Activated CD4-positive, alpha-beta T cell treated with anti-CD3 and anti-CD28 coated beads, Interleukin-2, amount 10 ng/mL, durations not matched to agents 7 days and 5 days (primary cell): ENCODE data around the gene FOXL3. TPM values are rescaled to one million over a fixed set of nuclear protein-coding genes. Genes with fewer than 3 reads are reported as not detected.

ENCODE experiments used
- CTCF ChIA-PET: fragments of 350-600 bp; sonication (Branson Sonifier 250); formaldehyde crosslinking; loops from one replicate; lab custom pipeline; 2021; ENCODE audit warnings: antibody characterized with exemption; lab: Charles Lee
- POLR2A ChIA-PET: fragments of 350-600 bp; sonication (Branson Sonifier 250); formaldehyde crosslinking; loops from one replicate; lab custom pipeline; 2021; ENCODE audit warnings: antibody characterized with exemption; lab: Charles Lee
- DNase-seq: peaks from one replicate; pipeline ENCODE4 v3.0.0-alpha.2; 2020
- H3K27ac Mint-ChIP-seq: one replicate; pipeline ENCODE4 v1.8.0; 2021; ENCODE audit warnings: mild to moderate bottlenecking, moderate library complexity, mixed read lengths
- H3K27me3 Mint-ChIP-seq: one replicate; pipeline ENCODE4 v1.8.0; 2021; ENCODE audit warnings: mixed read lengths
- H3K36me3 Mint-ChIP-seq: one replicate; pipeline ENCODE4 v1.8.0; 2021; ENCODE audit warnings: low read depth, mixed read lengths
- H3K4me1 Mint-ChIP-seq: one replicate; pipeline ENCODE4 v1.8.0; 2021; ENCODE audit warnings: mixed read lengths
- H3K4me3 Mint-ChIP-seq: one replicate; pipeline ENCODE4 v1.8.0; 2021; ENCODE audit warnings: mild to moderate bottlenecking, moderate library complexity, mixed read lengths
- H3K9me3 Mint-ChIP-seq: one replicate; pipeline ENCODE4 v1.8.0; 2021; ENCODE audit warnings: mixed read lengths
- total RNA-seq, 2 experiments: library from RNA; stranded (reverse); gene quantifications; one replicate each; pipeline ENCODE4 v1.2.3, GENCODE V29; 2021

Gene FOXL3
- total RNA-seq, 2 experiments from 2014 or later: not detected

GRCh38 chr7:265192-265997 lies 24.6 kb upstream of the FOXL3 start:
- peaks cover 5% of the 10 kb centered on the region for H3K9me3 Mint-ChIP-seq
- H3K4me3 Mint-ChIP-seq: no peak overlapping the region
- ChIA-PET POLR2A (no interaction called here), CTCF (interaction anchor here (1.4 to 2.9 kb wide), 3 partner anchors 9 to 360 kb away, joined by 3 to 14 read pairs (median 4); no protein-coding TSS in a partner anchor)
- peaks cover 6% of the 10 kb centered on the region for H3K36me3 Mint-ChIP-seq
- no peak overlapping the region for H3K27ac Mint-ChIP-seq
- H3K27me3 Mint-ChIP-seq: no peaks in the 10 kb centered on the region
- no peaks in the 10 kb centered on the region for H3K4me1 Mint-ChIP-seq
- no peak for DNase-seq

DNA sequence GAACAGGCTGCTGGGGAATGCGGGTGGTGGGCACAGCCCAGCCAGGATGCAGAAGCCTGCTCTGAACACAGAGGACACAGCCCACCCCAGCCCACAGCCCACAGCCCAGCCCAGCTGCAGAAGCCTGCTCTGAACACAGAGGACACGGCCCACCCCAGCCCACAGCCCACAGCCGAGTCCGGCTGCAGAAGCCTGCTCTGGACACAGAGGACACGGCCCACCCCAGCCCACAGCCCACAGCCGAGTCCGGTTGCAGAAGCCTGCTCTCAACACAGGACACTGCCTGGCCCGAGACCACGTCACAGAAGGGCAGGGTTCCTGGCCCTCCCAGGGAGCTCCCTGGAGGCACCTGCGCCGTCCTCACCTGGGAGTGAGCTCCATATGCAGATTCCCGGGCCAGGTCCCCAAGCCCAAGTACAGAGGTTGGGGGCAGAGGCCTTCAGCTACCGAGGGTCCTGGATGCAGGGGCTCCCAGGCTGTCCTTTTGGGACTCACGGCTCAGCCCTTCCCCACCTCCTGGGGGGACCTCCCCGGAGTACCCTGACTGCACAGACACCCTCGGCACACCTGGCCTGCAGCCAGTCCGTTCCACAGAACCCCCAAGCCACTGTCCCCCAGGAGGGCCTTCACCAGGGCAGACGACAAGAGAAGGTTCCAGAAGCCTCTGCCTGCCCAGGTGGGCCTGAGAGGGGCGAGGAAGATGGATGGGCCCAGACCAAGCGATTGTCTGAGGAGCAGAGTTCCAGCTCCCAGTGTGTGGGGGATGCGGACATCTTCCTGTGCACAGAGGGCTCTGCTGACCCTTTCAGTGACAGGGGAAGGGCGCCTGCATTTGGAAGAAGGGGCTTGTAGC lies 23.7 kb upstream of the FOXL3 start:
- Mint-ChIP-seq H3K27ac (no peak overlapping the region), H3K27me3 (no peaks in the 10 kb centered on the region), H3K4me1 (no peaks in the 10 kb centered on the region), H3K36me3 (peaks cover 6% of the 10 kb centered on the region), H3K4me3 (no peak overlapping the region), H3K9me3 (peaks cover 5% of the 10 kb centered on the region)
- ChIA-PET POLR2A (no interaction called here), CTCF (interaction anchor here (1.1 to 2.9 kb wide), 2 partner anchors 8 to 508 kb away, joined by 3 to 14 read pairs; no protein-coding TSS in a partner anchor)
- DNase-seq: no peak

DNA sequence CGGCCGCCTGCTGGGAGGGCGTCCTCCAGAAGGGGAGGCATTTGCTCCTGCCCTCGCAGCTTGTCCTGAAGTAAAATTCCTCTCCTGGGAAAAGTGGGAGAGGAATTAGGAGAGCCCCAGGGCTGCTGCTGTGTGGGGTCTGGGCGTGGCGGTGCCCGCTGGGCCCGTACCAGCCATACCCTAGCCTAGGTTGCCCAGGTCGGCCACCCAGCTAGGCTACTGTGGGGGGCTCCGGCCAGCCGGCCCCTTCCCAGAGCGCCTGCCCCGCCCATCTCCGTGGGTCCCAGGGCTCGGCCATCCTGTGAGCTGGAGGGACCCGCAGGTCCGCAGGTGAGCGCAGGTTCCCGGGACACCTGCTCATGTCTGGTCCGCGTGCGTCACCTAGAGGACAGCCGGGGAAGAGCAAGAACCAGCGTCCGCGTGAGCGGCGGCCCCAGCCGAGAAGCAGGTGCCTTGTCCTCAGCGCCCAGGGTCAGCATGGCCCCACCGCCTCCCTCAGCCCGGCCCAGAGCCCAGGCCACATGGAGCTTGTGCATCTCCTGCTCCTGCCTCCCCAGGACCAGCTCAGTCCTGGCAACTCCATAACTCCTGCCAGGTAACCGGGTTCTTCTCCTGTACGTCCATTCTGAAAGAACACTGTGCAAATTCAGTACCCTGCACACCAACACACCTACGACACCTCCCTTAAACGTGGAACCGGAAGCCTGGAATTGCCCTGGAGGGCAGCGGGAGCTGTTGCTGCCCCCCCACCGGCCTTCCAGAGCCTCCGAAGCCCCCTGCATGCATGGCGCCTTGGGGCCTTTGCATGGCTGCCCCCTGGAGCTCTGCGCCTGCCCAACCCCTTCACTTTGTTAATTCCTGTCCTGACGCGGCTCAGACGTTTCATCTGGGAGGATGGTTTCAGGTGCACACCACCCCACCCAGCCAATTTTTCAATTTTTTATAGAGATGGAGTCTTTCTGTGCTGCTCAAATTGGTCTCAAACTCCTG lies 22.8 kb upstream of the FOXL3 start:
- Mint-ChIP-seq H3K4me3 (no peak overlapping the region), H3K36me3 (peaks cover 4% of the 10 kb centered on the region), H3K4me1 (no peaks in the 10 kb centered on the region), H3K9me3 (peaks cover under 1% of the 10 kb centered on the region), H3K27ac (no peak overlapping the region), H3K27me3 (no peaks in the 10 kb centered on the region)
- ChIA-PET POLR2A (no interaction called here), CTCF (interaction anchor here (1.1 kb wide), 1 partner anchor 507 kb away, joined by 3 read pairs; no protein-coding TSS in a partner anchor)
- DNase-seq: no peak

- H3K27me3 Mint-ChIP-seq: no peaks in the 10 kb centered on the region
- no peaks in the 10 kb centered on the region for H3K4me1 Mint-ChIP-seq
- no peak overlapping the region for H3K27ac Mint-ChIP-seq
- no peak overlapping the region for H3K4me3 Mint-ChIP-seq
- DNase-seq: no peak
- CTCF ChIA-PET: no interaction called here
- H3K9me3 Mint-ChIP-seq: peaks cover 4% of the 10 kb centered on the region
- H3K36me3 Mint-ChIP-seq: no peaks in the 10 kb centered on the region
- POLR2A ChIA-PET: no interaction called here
Measured at GRCh38 chr7:268991-269390, 21.0 kb upstream of the FOXL3 start.

DNA sequence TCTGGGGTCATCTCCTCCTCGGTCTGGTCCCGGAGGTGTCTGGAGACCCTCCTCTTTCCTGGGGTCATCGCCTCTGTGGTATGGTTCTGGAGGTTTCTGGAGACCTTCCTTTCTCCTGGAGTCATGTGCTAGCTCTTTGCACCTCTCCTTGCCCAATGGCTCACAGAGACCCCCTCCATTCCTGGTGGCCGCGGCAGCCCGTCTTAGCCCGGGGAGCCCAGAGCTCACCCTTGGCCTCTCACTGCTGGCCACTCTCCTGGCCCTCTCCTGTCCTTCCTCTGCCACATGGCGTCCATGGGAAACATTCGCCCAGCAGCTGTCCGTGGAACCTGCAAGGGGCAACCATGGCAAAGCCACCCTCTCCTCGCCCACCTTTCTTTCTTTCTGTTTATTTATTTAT lies 20.2 kb upstream of the FOXL3 start:
- H3K27ac Mint-ChIP-seq: no peak overlapping the region
- peaks cover 7% of the 10 kb centered on the region for H3K9me3 Mint-ChIP-seq
- no peaks in the 10 kb centered on the region for H3K4me1 Mint-ChIP-seq
- CTCF ChIA-PET: no interaction called here
- no peak for DNase-seq
- H3K36me3 Mint-ChIP-seq: no peaks in the 10 kb centered on the region
- POLR2A ChIA-PET: no interaction called here
- no peaks in the 10 kb centered on the region for H3K27me3 Mint-ChIP-seq
- H3K4me3 Mint-ChIP-seq: no peak overlapping the region

DNA sequence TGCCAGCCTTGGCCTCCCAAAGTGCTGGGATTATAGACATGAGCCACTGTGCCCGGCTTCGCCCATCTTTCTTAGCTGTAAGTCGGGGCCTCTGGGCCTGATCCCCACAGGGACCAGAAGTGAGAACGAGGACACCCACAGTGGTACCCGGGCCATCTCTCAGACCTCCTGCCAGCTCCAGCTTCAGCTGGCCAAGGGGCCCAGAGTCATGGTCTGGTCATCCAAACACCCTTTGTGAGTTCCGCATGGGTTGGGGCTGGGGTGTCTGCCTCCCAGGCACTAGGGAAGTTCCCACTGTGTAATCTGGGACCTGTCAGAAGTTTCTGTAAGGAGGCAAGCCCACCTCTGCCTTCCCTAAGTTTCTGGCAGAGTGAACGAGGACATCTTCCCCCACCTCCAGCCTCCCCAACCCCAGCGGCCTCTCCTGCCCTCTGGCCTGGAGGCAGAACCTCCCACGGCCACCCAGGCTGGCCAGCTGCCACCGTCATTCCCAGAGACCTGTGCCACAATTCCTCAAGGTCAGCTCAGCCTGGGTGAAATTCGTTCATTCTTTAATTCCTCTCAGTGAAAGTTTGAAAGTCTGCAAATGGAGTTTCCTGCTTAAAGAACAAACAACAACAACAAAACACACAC lies 19.5 kb upstream of the FOXL3 start:
- Mint-ChIP-seq H3K27me3 (no peaks in the 10 kb centered on the region), H3K4me1 (no peaks in the 10 kb centered on the region)
- CTCF ChIA-PET: no interaction called here

DNA sequence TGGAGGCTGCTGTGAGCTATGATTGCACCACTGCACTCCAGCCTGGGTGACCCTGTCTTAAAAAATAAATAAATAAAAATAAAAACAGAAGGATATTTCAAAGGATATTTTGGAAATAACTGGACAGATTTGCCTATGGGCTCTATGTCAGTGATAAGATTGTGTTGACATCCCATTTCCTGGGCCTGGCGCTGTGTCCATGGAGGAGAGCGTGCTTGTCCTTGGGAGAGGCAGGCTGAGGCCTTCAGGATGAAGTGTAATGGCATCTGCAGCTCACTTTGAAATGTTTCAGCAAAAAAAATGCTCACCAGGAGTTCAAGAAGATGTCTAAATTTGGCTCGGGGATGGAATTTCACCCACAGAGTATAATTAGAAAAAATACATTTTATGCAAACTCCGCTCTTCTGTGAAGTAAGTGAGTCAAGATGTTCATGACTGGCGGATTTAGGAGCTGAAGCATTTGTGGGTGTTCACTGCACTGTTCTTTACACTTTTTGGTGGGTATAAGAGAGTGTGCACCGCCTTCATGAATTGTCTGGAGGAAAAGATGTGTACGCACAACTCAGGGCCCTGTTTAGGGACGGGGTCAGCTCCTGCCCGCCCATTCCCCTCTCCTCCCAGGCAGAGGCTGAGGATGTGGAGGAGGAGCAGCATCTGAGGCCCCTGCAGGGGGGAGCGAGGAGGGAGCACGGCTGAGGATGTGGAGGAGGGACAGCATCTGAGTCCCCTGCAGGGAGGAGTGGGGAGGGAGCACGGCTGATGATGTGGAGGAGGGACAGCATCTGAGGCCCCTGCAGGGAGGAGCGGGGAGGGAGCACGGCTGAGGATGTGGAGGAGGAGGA lies 18.5 kb upstream of the FOXL3 start:
- Mint-ChIP-seq H3K4me1 (no peaks in the 10 kb centered on the region), H3K27me3 (no peaks in the 10 kb centered on the region)
- CTCF ChIA-PET: interaction anchor here (0.6 to 2.4 kb wide), 3 partner anchors 7 to 494 kb away, joined by 3 to 9 read pairs (median 3); no protein-coding TSS in a partner anchor

More for the DNA sequence above, 19.5 kb upstream of the FOXL3 start:
- no peak for DNase-seq
- Mint-ChIP-seq H3K9me3 (peaks cover 11% of the 10 kb centered on the region), H3K27ac (no peak overlapping the region), H3K36me3 (no peaks in the 10 kb centered on the region), H3K4me3 (no peak overlapping the region)
- POLR2A ChIA-PET: no interaction called here

GRCh38 chr7:272108-272615 lies 17.8 kb upstream of the FOXL3 start:
- H3K27ac Mint-ChIP-seq: no peak overlapping the region
- ChIA-PET POLR2A (no interaction called here), CTCF (interaction anchor here (0.6 to 2.4 kb wide), 3 partner anchors 8 to 493 kb away, joined by 3 to 9 read pairs (median 3); no protein-coding TSS in a partner anchor)
- no peaks in the 10 kb centered on the region for H3K4me1 Mint-ChIP-seq
- no peaks in the 10 kb centered on the region for H3K27me3 Mint-ChIP-seq
- H3K4me3 Mint-ChIP-seq: no peak overlapping the region
- H3K36me3 Mint-ChIP-seq: no peaks in the 10 kb centered on the region
- peaks cover 12% of the 10 kb centered on the region for H3K9me3 Mint-ChIP-seq
- DNase-seq: no peak

More for the DNA sequence above, 18.5 kb upstream of the FOXL3 start:
- Mint-ChIP-seq H3K27ac (no peak overlapping the region), H3K9me3 (peaks cover 11% of the 10 kb centered on the region), H3K4me3 (no peak overlapping the region), H3K36me3 (no peaks in the 10 kb centered on the region)
- POLR2A ChIA-PET: no interaction called here
- DNase-seq: no peak

DNA sequence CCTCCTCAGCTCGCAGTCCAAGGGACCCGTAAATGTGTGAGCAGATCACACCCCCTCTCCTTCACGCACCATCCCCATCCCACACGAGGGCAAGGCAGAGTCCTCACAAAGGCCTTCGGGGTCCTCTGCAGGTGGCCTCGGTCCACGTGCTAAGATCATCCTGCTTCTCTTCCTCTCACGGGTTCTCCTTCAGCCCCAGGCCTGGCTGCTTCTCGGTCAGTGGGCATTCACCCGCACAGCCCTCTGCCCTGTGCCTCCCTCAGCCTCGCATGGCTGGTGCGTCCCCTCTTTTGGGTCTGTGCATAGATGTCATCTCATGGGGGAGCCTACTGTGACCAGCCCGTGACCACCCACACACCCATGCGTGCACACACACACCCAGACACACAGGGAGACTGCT lies 17.3 kb upstream of the FOXL3 start:
- ChIA-PET CTCF (interaction anchor here (2.4 to 3.5 kb wide), 2 partner anchors 8 to 10 kb away, joined by 9 to 14 read pairs; no protein-coding TSS in a partner anchor), POLR2A (no interaction called here)
- H3K36me3 Mint-ChIP-seq: no peaks in the 10 kb centered on the region
- H3K9me3 Mint-ChIP-seq: peaks cover 16% of the 10 kb centered on the region
- H3K4me3 Mint-ChIP-seq: no peak overlapping the region
- H3K4me1 Mint-ChIP-seq: no peaks in the 10 kb centered on the region
- H3K27ac Mint-ChIP-seq: no peak overlapping the region
- no peaks in the 10 kb centered on the region for H3K27me3 Mint-ChIP-seq
- DNase-seq: no peak

DNA sequence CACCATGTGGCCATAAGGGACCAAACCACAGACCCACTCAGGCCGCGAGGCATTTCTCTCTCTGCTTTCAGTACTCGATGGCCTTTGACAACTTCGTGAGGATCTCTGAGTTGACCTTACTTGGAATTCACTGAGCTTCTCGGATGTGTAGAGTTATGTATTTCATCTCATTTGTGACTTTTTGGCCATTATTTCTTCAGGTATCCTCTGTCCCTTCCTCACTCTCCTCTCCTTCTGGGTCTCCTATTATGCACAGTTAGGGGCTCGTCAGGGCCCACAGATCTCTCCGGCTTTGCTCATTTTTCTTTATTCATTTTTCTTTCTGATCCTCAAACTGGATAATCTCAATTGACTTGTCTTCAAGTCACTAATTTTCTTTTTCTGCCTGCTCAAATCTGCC lies 16.6 kb upstream of the FOXL3 start:
- DNase-seq: no peak
- Mint-ChIP-seq H3K9me3 (peaks cover 16% of the 10 kb centered on the region), H3K4me1 (no peaks in the 10 kb centered on the region), H3K4me3 (no peak overlapping the region), H3K27me3 (peaks cover 3% of the 10 kb centered on the region), H3K27ac (no peak overlapping the region), H3K36me3 (no peaks in the 10 kb centered on the region)
- CTCF ChIA-PET: interaction anchor here (2.4 to 3.5 kb wide), 2 partner anchors 8 to 11 kb away, joined by 9 to 14 read pairs; no protein-coding TSS in a partner anchor
- POLR2A ChIA-PET: no interaction called here

GRCh38 chr7:274266-274665 lies 15.7 kb upstream of the FOXL3 start:
- H3K4me3 Mint-ChIP-seq: no peak overlapping the region
- H3K27me3 Mint-ChIP-seq: peaks cover 3% of the 10 kb centered on the region

More at GRCh38 chr7:274266-274665, 15.7 kb upstream of the FOXL3 start:
- ChIA-PET POLR2A (no interaction called here), CTCF (interaction anchor here (1.1 to 3.5 kb wide), 2 partner anchors 9 to 10 kb away, joined by 3 to 14 read pairs; no protein-coding TSS in a partner anchor)
- Mint-ChIP-seq H3K27ac (no peak overlapping the region), H3K36me3 (no peaks in the 10 kb centered on the region), H3K4me1 (no peaks in the 10 kb centered on the region), H3K9me3 (peaks cover 16% of the 10 kb centered on the region)
- no peak for DNase-seq
